ENCODE measurements around the gene RRP36. TPM values are rescaled to one million over a fixed set of nuclear protein-coding genes. Genes with fewer than 3 reads are reported as not detected.
"Not testable (repeated sequence)": the region's sequence is repeated elsewhere in the genome, so short reads cannot be mapped to it uniquely, and the experiment has no call there.

RRP36 gene
- total RNA-seq, 1 experiment from 2014 or later, result 115 TPM

GRCh38 chr6:43037706-43038105, 16.3 kb downstream of the RRP36 start:
- no peak overlapping the region for H3K4me3 ChIP-seq (ENCODE audit: low read depth, low read length, poor library complexity, severe bottlenecking)
- POLR2A ChIA-PET (ENCODE audit: low non-redundant PET), result no interaction called here
- peaks cover 47% of the 10 kb centered on the region for H3K36me3 ChIP-seq (ENCODE audit: insufficient read depth, low read length, poor library complexity, severe bottlenecking)
- DNase-seq (ENCODE audit: low spot score), result no peak
- H3K9me3 ChIP-seq (ENCODE audit: low read depth, low read length, poor library complexity, severe bottlenecking), result no peaks in the 10 kb centered on the region
- H3K27me3 ChIP-seq (replicated peaks; ENCODE audit: insufficient read depth, low read depth, low read length, poor library complexity), result no peaks in the 10 kb centered on the region
- H3K27ac ChIP-seq (ENCODE audit: low read depth, low read length, poor library complexity, severe bottlenecking), result no peak overlapping the region
- CTCF ChIA-PET, result no interaction called here
- no TSS peak for BruUV-seq (replicated peaks)
- no peaks in the 10 kb centered on the region for H3K4me1 ChIP-seq (ENCODE audit: insufficient read depth, low read length, poor library complexity, severe bottlenecking)
- TF ChIP-seq EZH2 (IDR thresholded peaks at IDR 0.05; ENCODE audit: borderline replicate concordance, low read depth, low read length, poor library complexity, severe bottlenecking) (no peak), CTCF (conservative IDR thresholded peaks at IDR 0.05; ENCODE audit: low read depth, low read length) (no peak)
- intact Hi-C loops (cut with micrococcal nuclease; ENCODE audit: unreplicated experiment), result no loop called here

GRCh38 chr6:43038727-43039126, 17.3 kb downstream of the RRP36 start:
- ChIA-PET CTCF (no interaction called here), POLR2A (ENCODE audit: low non-redundant PET) (interaction anchor here (0.5 kb wide), 1 partner anchor 159 kb away, joined by 3 read pairs; no protein-coding TSS in a partner anchor)
- Histone ChIP-seq H3K36me3 (ENCODE audit: insufficient read depth, low read length, poor library complexity, severe bottlenecking) (peaks cover 49% of the 10 kb centered on the region), H3K4me3 (ENCODE audit: low read depth, low read length, poor library complexity, severe bottlenecking) (no peak overlapping the region), H3K9me3 (ENCODE audit: low read depth, low read length, poor library complexity, severe bottlenecking) (no peaks in the 10 kb centered on the region), H3K27ac (ENCODE audit: low read depth, low read length, poor library complexity, severe bottlenecking) (no peak overlapping the region), H3K27me3 (replicated peaks; ENCODE audit: insufficient read depth, low read depth, low read length, poor library complexity) (no peaks in the 10 kb centered on the region), H3K4me1 (ENCODE audit: insufficient read depth, low read length, poor library complexity, severe bottlenecking) (no peaks in the 10 kb centered on the region)
- TF ChIP-seq CTCF (conservative IDR thresholded peaks at IDR 0.05; ENCODE audit: low read depth, low read length) (no peak), EZH2 (IDR thresholded peaks at IDR 0.05; ENCODE audit: borderline replicate concordance, low read depth, low read length, poor library complexity, severe bottlenecking) (no peak)
- BruUV-seq (replicated peaks), result no TSS peak
- DNase-seq (ENCODE audit: low spot score), result no peak
- intact Hi-C loops (cut with micrococcal nuclease; ENCODE audit: unreplicated experiment), result no loop called here

GRCh38 chr6:43040542-43041257, 19.3 kb downstream of the RRP36 start:
- intact Hi-C loops (cut with micrococcal nuclease; ENCODE audit: unreplicated experiment), result no loop called here
- Histone ChIP-seq H3K4me3 (ENCODE audit: low read depth, low read length, poor library complexity, severe bottlenecking) (no peak overlapping the region), H3K4me1 (ENCODE audit: insufficient read depth, low read length, poor library complexity, severe bottlenecking) (no peaks in the 10 kb centered on the region), H3K36me3 (ENCODE audit: insufficient read depth, low read length, poor library complexity, severe bottlenecking) (peaks cover 49% of the 10 kb centered on the region), H3K27ac (ENCODE audit: low read depth, low read length, poor library complexity, severe bottlenecking) (no peak overlapping the region), H3K9me3 (ENCODE audit: low read depth, low read length, poor library complexity, severe bottlenecking) (no peaks in the 10 kb centered on the region), H3K27me3 (replicated peaks; ENCODE audit: insufficient read depth, low read depth, low read length, poor library complexity) (no peaks in the 10 kb centered on the region)
- no peak for DNase-seq (ENCODE audit: low spot score)
- CTCF ChIA-PET, result no interaction called here
- POLR2A ChIA-PET (ENCODE audit: low non-redundant PET), result interaction anchor here (0.6 kb wide), 1 partner anchor 20 kb away, joined by 4 read pairs; no protein-coding TSS in a partner anchor
- BruUV-seq (replicated peaks), result no TSS peak
- TF ChIP-seq CTCF (conservative IDR thresholded peaks at IDR 0.05; ENCODE audit: low read depth, low read length), result no peak
- TF ChIP-seq EZH2 (IDR thresholded peaks at IDR 0.05; ENCODE audit: borderline replicate concordance, low read depth, low read length, poor library complexity, severe bottlenecking), result no peak

- DNase-seq (ENCODE audit: low spot score); H3K4me1 ChIP-seq (ENCODE audit: insufficient read depth, low read length, poor library complexity, severe bottlenecking); intact Hi-C loops (cut with micrococcal nuclease; ENCODE audit: unreplicated experiment); H3K27ac ChIP-seq (ENCODE audit: low read depth, low read length, poor library complexity, severe bottlenecking); POLR2A ChIA-PET (ENCODE audit: low non-redundant PET); H3K4me3 ChIP-seq (ENCODE audit: low read depth, low read length, poor library complexity, severe bottlenecking); CTCF ChIA-PET; H3K9me3 ChIP-seq (ENCODE audit: low read depth, low read length, poor library complexity, severe bottlenecking); BruUV-seq (replicated peaks); H3K27me3 ChIP-seq (replicated peaks; ENCODE audit: insufficient read depth, low read depth, low read length, poor library complexity): not testable (repeated sequence)
- H3K36me3 ChIP-seq (ENCODE audit: insufficient read depth, low read length, poor library complexity, severe bottlenecking), result peaks cover 52% of the 10 kb centered on the region
Observed at GRCh38 chr6:43041475-43041874, 20.1 kb downstream of the RRP36 start.
